AG09319 (cell line): ENCODE measurements around the gene RAD51B.

Experiments used
- DNase-seq: peaks from one replicate; pipeline ENCODE4 v3.0.0-alpha.2; 2010; ENCODE audit warnings: low read depth; ENCODE audit errors: extremely low read depth
- CTCF ChIP-seq: IDR thresholded peaks from 2 replicates; pipeline ENCODE4 v1.5.1; 2011; ENCODE audit warnings: low read depth, mild to moderate bottlenecking, inconsistent platforms, low read length, moderate library complexity

The RAD51B gene

GRCh38 chr14:68514608-68515194, 695.1 kb downstream of the RAD51B start:
- DNase-seq: no peak
- no peak for TF ChIP-seq CTCF

DNA sequence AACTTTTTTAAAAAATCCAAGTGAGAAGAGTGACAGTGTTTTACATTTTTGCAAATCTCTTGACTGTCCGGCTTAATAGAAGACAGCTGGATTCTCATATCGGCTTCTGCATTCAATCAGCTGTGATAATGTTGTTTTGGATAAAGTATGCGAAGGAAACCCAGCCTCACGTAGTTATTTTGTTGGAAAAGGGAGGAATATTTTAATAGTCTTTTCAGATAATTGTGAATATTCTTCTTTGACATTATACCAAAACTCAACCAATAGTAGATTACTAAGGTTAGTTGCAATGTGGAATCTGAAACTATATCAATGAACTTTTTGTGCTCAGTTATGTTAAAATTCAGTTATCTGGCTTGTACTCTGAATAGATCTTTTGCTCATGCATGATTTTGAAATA, 696.8 kb downstream of the RAD51B start:
- no peak for TF ChIP-seq CTCF
- DNase-seq: no peak

DNA sequence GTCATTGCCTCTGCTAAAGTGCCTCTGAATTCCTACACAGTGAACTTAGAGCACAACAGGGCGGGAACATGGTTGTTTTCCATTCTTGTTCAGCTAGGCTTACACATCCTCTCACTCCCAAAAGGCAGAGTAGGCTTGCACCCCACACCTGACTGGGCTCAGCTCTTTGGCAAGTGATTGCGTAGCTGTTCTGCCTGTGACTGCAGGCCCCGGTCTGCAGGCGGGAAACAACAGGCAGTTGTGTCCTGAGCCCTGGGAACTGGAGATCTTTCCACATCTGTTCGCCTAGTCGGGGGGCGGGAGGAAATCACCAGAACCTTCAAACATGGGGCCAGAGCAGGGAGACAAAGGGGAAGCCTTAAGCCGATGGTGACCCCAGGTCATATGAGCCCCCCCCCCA, 698.6 kb downstream of the RAD51B start:
- DNase-seq: no peak
- no peak for TF ChIP-seq CTCF

GRCh38 chr14:68518761-68519670, 699.4 kb downstream of the RAD51B start:
- DNase-seq: no peak
- no peak for TF ChIP-seq CTCF

DNA sequence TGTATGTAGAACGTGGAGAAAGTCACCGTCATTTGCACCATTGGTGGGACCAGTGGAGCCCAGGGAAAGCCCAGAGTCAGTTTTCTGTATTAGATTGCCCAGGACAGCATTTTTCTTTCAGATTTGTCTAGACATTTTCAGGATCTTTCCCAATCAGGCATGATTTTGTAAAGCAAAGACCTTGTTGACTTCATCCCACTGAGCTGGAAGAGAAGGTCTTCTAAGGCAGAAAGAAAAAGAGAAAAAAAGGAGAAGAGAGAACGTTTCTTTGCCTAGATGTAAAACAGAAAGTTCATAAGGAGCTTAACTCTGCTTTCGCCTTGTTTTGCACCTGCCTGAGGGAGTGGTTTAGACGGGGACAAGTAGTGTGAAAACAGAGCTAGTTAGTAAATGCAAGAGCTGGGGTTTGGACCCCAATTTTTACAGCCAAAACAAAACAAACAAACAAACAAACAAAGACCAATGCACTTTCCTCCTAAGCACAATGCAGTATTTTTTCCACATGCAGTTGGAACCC, 700.1 kb downstream of the RAD51B start:
- no peak for TF ChIP-seq CTCF
- no peak for DNase-seq

DNA sequence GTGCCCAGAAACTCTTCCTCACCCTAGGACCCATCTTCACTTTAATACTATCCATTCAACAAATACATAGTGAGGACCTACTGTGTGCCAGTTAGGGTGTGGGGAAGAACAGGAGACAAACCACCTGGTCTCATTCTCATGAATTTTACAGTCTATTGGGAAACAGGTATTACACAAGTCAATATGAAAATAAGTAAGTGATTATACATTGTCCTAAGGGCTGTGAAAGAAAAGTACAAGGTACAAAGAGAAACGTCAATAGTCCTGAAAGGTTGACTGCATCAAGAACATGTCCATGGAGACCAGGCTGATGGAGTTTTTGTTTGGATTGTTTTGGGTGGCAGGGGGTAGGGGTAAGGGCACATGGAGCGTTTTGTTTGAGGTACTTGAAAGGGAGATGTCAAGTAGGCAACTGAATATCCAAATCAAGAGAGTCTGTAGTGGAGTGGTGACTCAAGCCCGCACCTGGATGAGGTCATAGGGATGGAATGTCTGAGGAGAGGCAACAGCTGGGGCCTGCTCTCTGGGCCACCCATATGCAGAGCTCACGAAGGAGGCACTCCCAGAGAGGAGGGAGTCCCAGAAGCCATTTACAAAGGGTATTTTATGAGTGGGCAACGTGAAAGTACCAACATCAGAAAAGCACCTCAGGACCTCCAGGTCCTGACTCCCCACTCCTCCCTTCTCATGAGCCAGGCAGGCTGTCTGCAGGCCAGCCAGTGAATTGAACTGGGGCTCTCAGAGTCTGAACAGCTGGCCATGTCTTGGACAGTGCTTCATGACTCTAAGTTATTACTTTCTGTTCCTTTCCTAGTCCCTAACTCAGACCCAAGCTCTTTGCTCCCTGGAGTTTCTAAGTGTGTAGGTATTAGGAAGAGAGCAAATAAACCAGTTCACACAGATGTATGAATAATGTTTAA, 701.3 kb downstream of the RAD51B start:
- TF ChIP-seq CTCF: no peak
- no peak for DNase-seq
